CD4-positive, alpha-beta T cell treated with Interleukin-15 for 4 hours (primary cell): ENCODE results near the gene BHLHA15.
"Not testable (repeated sequence)": the region's sequence is repeated elsewhere in the genome, so short reads cannot be mapped to it uniquely, and the experiment has no call there.

Source experiments
- DNase-seq: peaks from one replicate; pipeline ENCODE4 v3.0.0-alpha.2; 2020; ENCODE audit warnings: low spot score

BHLHA15 gene

GRCh38 chr7:98210513-98211220 is 572 bp upstream of the BHLHA15 start:
- DNase-seq: no peak

- DNase-seq: no peak
These were observed 665 bp downstream of the BHLHA15 start for GRCh38 chr7:98211676-98212531.

GRCh38 chr7:98212532-98213041 is 1.3 kb downstream of the BHLHA15 start:
- DNase-seq: no peak

GRCh38 chr7:98213296-98213887 is 2.2 kb downstream of the BHLHA15 start:
- DNase-seq: no peak

- DNase-seq: no peak
These were observed 2.9 kb downstream of the BHLHA15 start for GRCh38 chr7:98213888-98214810.

- no peak for DNase-seq
These were observed 3.6 kb downstream of the BHLHA15 start for GRCh38 chr7:98214811-98215321.

- no peak for DNase-seq
These were observed 4.6 kb downstream of the BHLHA15 start for GRCh38 chr7:98215561-98216495.

GRCh38 chr7:98216941-98217622 is 5.8 kb downstream of the BHLHA15 start:
- no peak for DNase-seq

GRCh38 chr7:98217623-98218582 is 6.7 kb downstream of the BHLHA15 start:
- no peak for DNase-seq

GRCh38 chr7:98219382-98219781 is 8.1 kb downstream of the BHLHA15 start:
- not testable (repeated sequence) for DNase-seq

- no peak for DNase-seq
These were observed 10.6 kb downstream of the BHLHA15 start for GRCh38 chr7:98221611-98222532.

- no peak for DNase-seq
These were observed 11.4 kb downstream of the BHLHA15 start for GRCh38 chr7:98222533-98223195.

GRCh38 chr7:98223351-98223897 is 12.2 kb downstream of the BHLHA15 start:
- DNase-seq: no peak

GRCh38 chr7:98223898-98224700 is 12.9 kb downstream of the BHLHA15 start:
- no peak for DNase-seq

GRCh38 chr7:98224701-98225181 is 13.5 kb downstream of the BHLHA15 start:
- no peak for DNase-seq
